GM18508 (cell line): ENCODE measurements around the gene CCDC97.
A peak's percentile ranks its signal among the peaks of the same experiment; 100 is the strongest.
"Not testable (repeated sequence)": the region's sequence is repeated elsewhere in the genome, so short reads cannot be mapped to it uniquely, and the experiment has no call there.

ENCODE experiments used
- ATAC-seq: cut with Tn5 transposase; IDR thresholded peaks from one replicate; pipeline ENCODE4 v1.9.1; 2021; ENCODE audit warnings: moderate number of reproducible peaks; ENCODE audit not compliant: insufficient read depth, unreplicated experiment

CCDC97 gene

DNA sequence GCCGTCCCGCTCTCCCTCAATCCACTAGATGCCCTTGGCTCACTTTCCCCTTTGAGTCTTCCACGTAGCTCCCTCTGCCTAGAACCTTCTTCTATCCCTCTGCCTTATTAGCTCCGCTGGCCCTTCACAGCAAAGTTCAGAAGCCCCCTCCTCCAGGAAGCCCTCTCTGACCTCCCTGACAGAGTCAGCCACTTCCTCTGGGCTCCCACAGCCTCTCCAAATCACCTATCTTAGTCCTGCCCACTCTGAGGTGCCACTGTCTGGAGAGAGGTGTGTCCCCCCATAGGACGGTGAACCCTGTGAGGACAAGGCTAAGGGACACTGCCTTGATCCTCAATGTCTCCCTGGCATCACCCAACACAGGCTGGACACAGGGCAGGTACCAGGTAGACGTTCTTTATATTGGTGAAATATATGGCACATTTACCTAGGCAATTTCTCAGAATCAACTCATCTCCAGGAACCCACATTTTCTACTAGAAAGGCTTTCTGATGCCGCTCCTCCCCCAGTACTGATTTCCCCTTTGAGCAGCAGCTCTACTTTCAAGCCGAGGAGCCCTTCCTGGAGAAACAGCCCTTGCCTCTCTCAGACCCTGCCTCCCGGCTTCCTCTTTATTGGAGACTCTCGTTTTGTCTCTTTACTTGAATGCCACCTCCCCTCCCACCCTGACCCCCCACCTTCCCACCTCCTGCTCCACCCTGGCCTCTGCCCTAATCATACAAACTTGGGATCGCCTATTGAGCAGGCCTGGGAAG is 47.2 kb downstream of the CCDC97 start:
- no peak for ATAC-seq

DNA sequence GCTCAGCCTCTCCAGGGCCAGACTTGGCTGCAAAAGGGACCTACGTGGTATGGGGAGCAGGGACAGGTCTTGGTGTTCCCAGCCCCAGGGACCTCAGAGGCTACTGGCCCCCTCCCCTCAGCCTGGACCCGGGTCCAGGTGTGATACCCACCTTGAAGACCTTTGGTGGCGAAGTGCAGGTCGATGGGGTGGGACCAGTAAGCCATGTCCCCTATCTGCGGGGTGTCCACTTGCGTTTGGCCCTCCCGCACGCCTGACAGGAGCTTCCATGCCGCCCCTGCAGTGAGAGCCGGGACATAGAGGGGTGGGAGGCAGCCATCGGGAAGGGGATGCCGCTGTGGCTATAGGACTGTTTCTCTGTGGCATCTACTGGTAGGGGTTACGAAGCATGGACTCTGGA is 47.8 kb downstream of the CCDC97 start:
- no peak for ATAC-seq

DNA sequence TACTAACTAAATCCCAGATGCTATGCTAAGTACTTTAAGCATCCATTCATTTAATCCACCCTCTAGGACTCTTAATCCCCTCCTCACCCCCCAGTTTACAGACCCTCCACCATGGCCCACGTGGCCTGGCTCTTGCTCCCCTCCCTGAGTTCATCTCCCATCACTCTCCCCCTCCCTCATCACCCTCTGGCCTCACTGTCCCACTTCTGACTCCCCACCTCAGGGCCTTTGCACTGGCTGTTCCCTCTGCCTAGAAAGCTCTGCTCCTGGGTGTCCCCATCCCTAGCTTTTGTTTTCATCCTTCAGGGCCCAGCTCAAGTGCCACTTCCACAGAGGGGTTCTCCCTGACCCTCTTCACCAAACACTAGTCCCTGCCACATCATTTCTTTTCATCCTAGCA is 49.8 kb downstream of the CCDC97 start:
- no peak for ATAC-seq

DNA sequence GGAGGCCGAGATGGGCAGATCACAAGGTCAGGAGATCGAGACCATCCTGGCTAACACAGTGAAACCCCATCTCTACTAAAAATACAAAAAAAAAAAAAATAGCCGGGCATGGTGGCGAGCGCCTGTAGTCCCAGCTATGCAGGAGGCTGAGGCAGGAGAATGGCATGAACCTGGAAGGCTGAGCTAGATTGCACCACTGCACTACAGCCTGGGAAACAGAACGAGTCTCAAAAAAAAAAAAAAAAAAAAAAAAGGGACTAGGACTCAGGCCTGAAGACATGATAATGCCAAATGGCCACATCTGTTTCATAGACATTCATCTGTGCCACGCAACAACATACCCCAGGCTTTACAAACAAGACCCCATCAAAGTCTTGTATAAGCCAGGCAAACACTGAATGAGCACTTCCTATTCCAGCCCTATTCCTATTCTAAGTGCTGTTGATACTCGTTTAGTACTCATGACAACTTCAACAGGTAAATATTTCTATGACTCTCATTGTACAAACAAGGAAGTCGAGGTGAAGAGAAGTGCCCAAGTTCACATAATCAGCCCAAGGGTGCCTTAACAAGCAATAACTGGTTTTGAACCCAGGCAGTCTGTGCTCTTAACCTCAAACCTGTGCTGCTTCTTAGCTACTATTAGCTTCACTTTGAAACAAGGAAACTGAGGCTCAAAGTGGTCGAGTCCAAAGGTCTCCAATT is 52.3 kb downstream of the CCDC97 start:
- ATAC-seq = no peak

DNA sequence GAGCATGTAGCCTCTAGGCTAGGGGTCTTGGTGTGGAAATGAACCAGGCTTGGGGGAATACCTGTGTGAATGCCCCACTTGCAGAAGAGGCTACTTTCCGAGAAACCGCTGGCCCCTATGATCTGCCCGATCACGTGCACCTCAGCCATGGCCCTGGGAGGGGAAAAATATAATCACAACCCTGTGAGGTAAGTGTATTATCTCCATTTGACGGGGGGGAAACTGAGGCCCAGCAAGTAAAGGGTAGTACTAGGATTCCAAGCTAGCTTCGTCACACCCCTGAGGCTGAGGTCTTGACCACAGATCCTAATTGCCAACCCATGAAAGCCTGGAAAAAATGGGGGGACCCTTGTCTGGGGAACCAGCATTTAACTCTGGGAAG is 53.4 kb downstream of the CCDC97 start:
- ATAC-seq = no peak

DNA sequence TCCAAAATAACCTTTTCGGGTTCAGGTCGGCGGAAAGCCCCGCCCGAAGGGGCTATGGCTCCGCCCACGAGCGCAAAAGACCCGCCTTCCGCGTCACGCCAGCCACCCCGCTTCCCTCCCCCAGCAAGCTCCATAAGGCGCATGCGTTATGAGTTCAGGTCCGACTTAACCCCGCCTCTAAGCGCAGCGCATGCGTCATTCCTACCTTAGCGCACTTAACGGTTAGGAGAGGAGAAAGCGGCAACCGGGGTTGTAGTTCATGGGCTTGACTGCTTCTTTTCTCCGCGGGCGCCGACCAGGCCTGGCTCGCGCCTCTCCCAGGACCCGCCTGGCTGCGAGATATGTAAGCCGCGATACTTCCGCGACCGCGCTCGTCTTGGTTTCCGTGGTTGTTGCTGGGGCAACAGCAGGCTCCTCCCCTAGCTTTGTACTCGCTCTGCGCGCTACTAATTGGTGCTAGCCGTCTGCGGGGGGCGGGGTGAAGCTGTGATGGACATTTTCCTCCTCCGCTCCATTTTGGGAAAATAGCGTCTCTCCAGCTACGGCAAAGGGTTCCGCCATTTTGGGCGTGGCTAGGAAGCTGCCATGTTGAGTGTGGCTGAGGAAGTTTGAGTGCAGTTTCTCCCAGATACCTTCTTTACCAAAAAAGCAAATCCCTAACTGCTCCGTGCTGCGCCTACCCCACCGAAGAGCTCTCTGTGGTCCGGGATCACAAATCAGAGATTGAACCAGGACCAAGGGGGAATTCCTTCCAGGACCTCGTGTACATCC is 54.0 kb downstream of the CCDC97 start, which contains the start of gene B9D2:
Gene B9D2 (minus strand): TSS at position 397 of the 771 bp plus-strand sequence. CDS start 630 bp downstream, outside the sequence.
- peak; percentile 60 for ATAC-seq

DNA sequence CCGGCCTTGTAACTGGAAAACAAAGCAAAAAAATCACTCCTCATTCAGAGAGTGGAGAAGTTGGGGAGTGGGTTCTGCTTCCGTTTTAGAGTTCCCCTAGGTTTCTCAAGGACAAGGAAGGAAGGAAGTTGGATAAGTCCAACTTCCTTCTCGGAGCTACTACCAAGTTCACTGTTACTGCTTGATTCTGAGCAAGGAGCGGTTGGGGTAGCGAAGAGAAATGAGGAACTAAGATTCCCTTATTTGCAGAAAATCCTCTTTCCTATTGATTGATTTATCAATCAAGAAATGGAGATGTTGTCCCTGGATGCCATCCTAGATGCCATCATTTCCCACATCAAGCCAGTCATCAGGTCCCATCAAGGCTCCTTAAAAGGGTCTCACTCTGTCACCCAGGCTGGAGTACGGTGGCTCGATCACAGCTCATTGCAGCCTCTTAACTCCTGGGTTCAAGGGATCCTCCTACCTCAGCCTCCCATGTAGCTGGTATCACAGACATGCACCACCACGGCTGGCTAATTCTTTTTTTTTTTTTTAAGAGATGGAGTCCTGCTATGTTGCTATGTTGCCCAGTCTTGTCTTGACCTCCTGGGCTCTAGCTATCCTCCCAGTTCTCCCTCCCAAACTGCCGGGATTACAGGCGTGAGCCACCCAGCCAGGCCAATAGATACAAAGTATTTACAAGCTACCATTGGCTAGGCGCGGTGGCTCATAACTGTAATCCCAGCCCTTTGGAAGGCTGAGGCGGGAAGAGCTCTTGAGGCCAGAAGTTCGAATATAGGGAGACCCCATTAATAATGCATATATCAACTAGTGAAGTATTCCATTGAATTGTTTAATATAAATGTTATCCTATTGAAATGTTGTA is 54.8 kb downstream of the CCDC97 start:
- ATAC-seq = no peak

DNA sequence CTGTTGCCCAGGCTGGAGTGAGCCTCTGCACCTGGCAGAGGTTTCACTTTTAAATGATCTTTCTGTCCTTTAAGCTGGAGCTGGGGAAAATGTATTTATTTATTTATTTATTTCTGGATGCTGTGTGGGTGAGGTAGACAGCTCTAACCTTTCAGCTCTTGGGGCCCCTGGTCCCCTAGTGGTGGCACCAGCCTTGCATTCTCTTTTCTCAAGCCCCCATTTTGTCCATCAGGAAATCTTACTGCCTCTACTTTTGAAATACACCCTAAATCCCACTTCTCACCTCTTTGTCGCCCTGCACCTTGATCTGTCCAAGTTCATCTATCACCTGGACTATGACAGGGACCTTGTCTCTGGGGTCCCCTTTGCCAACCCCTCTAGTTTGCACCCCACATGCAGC is 56.1 kb downstream of the CCDC97 start:
- no peak for ATAC-seq

DNA sequence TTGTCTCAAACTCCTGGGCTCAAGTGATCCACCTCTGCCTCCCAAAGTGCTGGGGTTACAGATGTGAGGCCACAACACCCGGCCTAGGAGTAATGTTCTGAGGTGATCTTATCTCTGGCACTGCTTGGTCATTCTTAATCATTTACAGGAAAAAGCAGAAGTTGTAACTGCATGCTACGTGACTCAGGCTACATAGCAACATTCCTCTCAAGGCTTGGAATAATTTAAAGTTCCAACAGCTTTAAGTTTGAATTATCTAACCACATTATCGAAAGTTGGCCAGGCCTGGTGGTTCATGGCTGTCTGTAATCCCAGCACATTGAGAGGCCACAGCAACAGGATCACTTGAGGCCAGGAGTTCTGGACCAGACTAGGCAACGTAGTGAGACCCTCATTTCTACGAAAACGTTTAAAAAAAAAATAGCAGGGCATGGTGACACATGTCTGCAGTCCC is 57.9 kb downstream of the CCDC97 start:
- no peak for ATAC-seq

DNA sequence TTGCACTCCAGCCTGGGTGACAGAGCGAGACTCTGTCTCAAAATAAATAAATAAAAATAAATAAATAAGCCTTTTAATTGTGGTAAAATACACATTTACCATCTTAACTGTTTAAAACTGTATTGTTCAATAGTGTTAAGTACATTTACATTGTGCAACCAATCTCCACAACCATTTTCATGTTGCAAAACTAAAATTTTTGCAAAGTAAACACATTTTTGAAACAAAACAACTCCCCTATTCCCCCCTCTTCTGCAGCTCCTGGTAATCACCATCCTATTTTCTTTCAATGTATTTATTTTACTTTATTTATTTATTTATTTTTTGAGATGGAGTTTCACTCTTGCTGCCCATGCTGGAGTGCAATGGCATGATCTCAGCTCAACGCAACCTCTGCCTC is 59.8 kb downstream of the CCDC97 start:
- no peak for ATAC-seq

DNA sequence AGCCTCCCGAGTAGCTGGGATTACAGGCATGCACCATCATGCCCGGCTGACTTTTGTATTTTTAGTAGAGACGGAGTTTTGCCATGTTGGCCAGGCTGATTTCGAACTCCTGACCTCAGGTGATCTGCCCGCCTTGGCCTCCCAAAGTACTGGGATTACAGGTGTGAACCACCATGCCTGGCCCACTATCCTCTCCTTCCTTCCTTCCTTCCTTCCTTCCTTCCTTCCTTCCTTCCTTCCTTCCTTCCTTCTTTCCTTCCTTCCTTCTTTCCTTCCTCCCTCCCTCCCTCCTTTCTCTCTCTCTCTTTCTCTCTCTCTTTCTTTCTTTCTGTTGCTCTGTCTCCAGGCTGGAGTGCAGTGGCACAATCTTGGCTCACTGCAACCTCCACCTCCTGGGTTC is 61.1 kb downstream of the CCDC97 start:
- not testable (repeated sequence) for ATAC-seq

DNA sequence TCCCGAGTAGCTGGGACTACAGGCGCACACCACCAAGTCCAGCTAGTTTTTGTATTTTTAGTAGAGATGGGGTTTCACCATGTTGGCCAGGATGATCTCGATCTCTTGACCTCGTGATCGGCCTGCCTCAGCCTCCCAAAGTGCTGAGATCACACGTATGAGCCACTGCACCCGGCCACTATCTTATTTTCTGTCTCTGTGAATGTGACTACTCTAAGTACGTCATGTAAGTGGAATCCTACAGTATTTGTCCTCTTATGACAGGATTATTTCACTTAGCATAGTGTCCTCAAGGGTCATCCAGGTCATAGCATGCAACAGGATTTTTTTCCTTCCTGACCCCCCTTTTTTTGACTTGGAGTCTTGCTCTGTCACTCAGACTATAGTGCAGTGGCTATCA is 61.6 kb downstream of the CCDC97 start:
- ATAC-seq = no peak

DNA sequence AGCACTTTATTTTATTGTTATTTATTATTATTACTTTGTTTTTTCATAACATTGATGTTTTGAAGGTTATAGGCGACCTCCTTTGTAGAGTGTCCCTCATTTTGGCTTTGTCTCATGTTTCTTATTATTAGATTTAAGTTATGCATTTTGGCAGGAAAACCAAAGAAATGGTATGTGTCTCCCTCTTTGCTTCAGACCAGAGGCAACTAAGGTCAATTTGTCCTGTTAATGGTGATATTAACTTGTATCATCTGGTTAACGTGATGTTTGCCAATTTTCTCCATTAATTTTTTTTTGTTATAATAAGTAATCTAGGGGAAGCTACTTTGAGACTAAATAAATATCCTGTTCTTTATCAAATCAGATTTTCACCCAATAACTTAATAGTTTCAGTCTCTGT is 62.5 kb downstream of the CCDC97 start:
- no peak for ATAC-seq

DNA sequence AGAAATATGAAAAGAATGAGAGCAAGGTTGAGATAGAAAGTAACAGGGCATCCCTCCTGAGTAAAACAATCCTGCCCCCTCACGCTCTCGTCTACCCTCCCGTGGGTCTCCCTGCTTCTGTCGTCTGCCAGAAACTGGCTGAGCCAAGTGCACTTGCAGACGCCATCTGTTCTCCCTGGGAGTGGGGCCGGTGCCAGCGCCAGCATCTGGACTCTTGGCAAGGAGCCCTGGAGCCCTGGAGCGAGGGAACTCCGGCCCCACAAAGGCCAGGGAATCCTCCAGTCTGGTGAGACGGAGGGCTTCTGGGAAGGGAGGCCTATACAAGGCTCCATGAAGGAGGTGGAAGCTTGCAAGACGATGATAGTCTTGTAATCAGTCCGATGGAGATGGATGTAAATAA is 64.0 kb downstream of the CCDC97 start:
- ATAC-seq = no peak
